Breast epithelium (tissue), 4 donors: ENCODE data around the gene NPTX1. TPM values are rescaled to one million over a fixed set of nuclear protein-coding genes. Genes with fewer than 3 reads are reported as not detected.

Experiments used
- DNase-seq, 2 donors: peaks; one replicate each; pipeline ENCODE4 v3.0.0-alpha.2; 2019; ENCODE audit warnings: low spot score in 2 of 2
- H3K27ac ChIP-seq, 2 donors: fragments of 200-600 bp; sonication (generic) in 1 of 2; one replicate each; pipeline ENCODE4 v1.5.1; 2016 to 2019; ENCODE audit warnings: mild to moderate bottlenecking in 1 of 2
- H3K27me3 ChIP-seq, 2 donors: fragments of 200-600 bp; sonication (generic) in 1 of 2; one replicate each; pipeline versions ENCODE4 v1.5.1 to v1.6.0; 2017 to 2019; ENCODE audit warnings: control low read depth in 1 of 2, mild to moderate bottlenecking in 1 of 2
- H3K36me3 ChIP-seq: fragments of 200-600 bp; one replicate; pipeline ENCODE4 v1.5.1; 2019
- H3K4me1 ChIP-seq, 2 donors: fragments of 200-600 bp; sonication (generic); one replicate each; pipeline ENCODE4 v1.5.1; 2016 to 2019; ENCODE audit warnings: control low read depth in 1 of 2
- H3K4me3 ChIP-seq, 3 donors: fragments of 200-600 bp; sonication (generic); 1 replicate in 2 of 3; 2 replicates in 1 of 3; pipeline ENCODE4 v1.5.1; 2016 to 2019; ENCODE audit warnings: mild to moderate bottlenecking in 3 of 3, moderate library complexity in 2 of 3
- H3K9me3 ChIP-seq, 2 donors: fragments of 200-600 bp; sonication (generic) in 1 of 2; one replicate each; pipeline ENCODE4 v1.5.1; 2016 to 2019; ENCODE audit warnings: control low read depth in 1 of 2
- POLR2A ChIP-seq: fragments of 450-650 bp; IDR thresholded peaks from one replicate; pipeline ENCODE4 v1.6.1; 2016; ENCODE audit warnings: antibody characterized with exemption, mild to moderate bottlenecking, moderate library complexity
- POLR2AphosphoS5 ChIP-seq, 3 donors: sonication (generic); formaldehyde crosslinking; IDR thresholded peaks; one replicate each; pipeline ENCODE4 v1.6.1; 2017; ENCODE audit warnings: antibody characterized with exemption in 3 of 3
- intact Hi-C: fragments of 100-400 bp; cut with DNase I; formaldehyde crosslinking; loops from one replicate; pipeline ENCODE4 v1.15.1; 2023; ENCODE audit warnings: low total_unique reads
- total RNA-seq, 3 donors: library from RNA; depleted of rRNA; stranded (reverse); fragments of >200 nt; gene quantifications; one replicate each; pipeline ENCODE4 v1.1.0, GENCODE V29; 2016
- TF ChIP-seq, protein P1 (sequence below), 3 donors: fragments of 450-650 bp; IDR thresholded peaks; one replicate each; pipeline ENCODE4 v1.5.1; 2016 to 2017; ENCODE audit warnings: antibody characterized with exemption in 3 of 3, mild to moderate bottlenecking in 3 of 3, moderate library complexity in 3 of 3

The NPTX1 gene
- total RNA-seq, 3 donors from 2014 or later: under 0.01 to 0.32 (median 0.29) TPM

DNA sequence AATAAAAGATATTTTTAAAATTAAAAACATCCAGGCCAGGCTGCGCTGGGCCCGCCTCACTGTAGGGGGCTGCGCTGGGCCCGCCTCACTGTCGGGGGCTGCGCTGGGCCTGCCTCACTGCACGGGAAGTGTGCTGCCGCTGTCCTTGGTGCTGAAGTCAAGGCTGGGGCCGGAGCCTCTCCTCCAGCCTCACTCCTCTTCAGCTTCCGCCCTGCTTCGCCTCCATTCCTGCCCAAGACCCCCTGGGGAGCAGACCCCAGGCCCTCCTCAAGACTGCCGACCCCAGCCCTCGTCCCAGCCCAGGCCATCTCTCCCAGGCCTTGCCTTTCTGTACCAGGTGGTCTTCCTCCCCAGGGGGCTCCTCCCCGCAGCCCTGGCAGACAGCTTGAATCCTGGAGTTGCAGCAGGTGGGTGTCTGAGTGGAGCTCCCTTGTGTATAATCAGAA, 35.3 kb downstream of the NPTX1 start:
- no peaks in the 10 kb centered on the region for H3K9me3 ChIP-seq
- TF ChIP-seq POLR2A: no peak
- TF ChIP-seq POLR2AphosphoS5 (IDR thresholded peaks at IDR 0.05): no peak
- TF ChIP-seq, protein P1, sequence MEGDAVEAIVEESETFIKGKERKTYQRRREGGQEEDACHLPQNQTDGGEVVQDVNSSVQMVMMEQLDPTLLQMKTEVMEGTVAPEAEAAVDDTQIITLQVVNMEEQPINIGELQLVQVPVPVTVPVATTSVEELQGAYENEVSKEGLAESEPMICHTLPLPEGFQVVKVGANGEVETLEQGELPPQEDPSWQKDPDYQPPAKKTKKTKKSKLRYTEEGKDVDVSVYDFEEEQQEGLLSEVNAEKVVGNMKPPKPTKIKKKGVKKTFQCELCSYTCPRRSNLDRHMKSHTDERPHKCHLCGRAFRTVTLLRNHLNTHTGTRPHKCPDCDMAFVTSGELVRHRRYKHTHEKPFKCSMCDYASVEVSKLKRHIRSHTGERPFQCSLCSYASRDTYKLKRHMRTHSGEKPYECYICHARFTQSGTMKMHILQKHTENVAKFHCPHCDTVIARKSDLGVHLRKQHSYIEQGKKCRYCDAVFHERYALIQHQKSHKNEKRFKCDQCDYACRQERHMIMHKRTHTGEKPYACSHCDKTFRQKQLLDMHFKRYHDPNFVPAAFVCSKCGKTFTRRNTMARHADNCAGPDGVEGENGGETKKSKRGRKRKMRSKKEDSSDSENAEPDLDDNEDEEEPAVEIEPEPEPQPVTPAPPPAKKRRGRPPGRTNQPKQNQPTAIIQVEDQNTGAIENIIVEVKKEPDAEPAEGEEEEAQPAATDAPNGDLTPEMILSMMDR (IDR thresholded peaks at IDR 0.05): no peak
- intact Hi-C loops: no loop called here
- H3K36me3 ChIP-seq: no peaks in the 10 kb centered on the region
- DNase-seq: no peak
- H3K4me3 ChIP-seq: no peak overlapping the region
- H3K27ac ChIP-seq: no peak overlapping the region
- no peaks in the 10 kb centered on the region for H3K4me1 ChIP-seq
- no peaks in the 10 kb centered on the region for H3K27me3 ChIP-seq

DNA sequence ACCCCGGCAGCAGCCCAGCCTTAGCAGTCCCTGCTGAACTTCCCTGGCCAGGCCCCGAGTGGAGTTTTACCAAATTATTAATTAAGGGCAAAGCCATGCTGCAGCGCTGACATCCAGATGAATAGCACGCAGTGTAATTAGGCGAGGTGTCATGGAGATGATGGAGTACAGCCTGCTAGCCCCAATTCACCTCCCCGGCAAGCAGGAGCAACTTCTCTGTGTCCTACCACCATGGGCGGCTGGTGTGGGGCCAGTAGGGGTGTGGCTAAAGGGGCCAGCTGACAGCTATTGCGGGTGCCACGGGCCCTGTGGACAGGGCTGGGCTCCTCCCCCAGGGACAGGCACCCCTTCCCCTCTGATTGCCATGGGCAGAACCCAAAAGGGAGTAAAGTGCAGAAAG, 36.9 kb downstream of the NPTX1 start:
- Histone ChIP-seq H3K36me3 (no peaks in the 10 kb centered on the region), H3K9me3 (no peaks in the 10 kb centered on the region), H3K4me3 (no peak overlapping the region), H3K27me3 (no peaks in the 10 kb centered on the region), H3K4me1 (no peaks in the 10 kb centered on the region), H3K27ac (no peak overlapping the region)
- TF ChIP-seq POLR2A (no peak), POLR2AphosphoS5 (IDR thresholded peaks at IDR 0.05) (no peak)
- TF ChIP-seq, protein P1 (IDR thresholded peaks at IDR 0.05): no peak
- no peak for DNase-seq
- intact Hi-C loops: loop anchor here (10.0 kb wide), 1 partner anchor 115 kb away; no protein-coding TSS in a partner anchor

DNA sequence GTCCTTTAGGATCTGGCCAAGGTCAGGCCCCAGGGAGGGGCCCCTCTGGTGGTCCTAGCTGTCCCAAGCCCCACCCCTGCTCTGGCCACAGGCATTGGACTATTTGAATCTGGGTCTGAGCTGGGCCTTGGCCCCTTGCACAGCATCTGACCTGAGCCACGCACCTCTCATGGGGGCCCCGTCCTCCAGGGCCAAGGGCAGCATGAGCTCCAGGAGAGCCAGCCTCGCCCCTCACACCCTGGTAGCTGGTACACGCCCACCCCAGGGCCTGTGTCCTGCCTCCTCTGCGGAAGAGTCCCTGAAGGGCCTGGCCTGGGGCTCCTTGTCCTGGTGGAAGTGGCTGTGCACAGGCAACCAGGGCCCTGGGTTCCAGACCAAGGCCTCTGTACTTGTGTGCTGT, 37.6 kb downstream of the NPTX1 start:
- Histone ChIP-seq H3K4me1 (no peaks in the 10 kb centered on the region), H3K9me3 (no peaks in the 10 kb centered on the region), H3K27me3 (no peaks in the 10 kb centered on the region), H3K36me3 (no peaks in the 10 kb centered on the region), H3K4me3 (no peak overlapping the region), H3K27ac (no peak overlapping the region)
- TF ChIP-seq POLR2A: no peak
- TF ChIP-seq, protein P1 (IDR thresholded peaks at IDR 0.05): no peak
- no peak for TF ChIP-seq POLR2AphosphoS5 (IDR thresholded peaks at IDR 0.05)
- intact Hi-C loops: loop anchor here (10.0 kb wide), 1 partner anchor 116 kb away; no protein-coding TSS in a partner anchor
- DNase-seq: no peak

DNA sequence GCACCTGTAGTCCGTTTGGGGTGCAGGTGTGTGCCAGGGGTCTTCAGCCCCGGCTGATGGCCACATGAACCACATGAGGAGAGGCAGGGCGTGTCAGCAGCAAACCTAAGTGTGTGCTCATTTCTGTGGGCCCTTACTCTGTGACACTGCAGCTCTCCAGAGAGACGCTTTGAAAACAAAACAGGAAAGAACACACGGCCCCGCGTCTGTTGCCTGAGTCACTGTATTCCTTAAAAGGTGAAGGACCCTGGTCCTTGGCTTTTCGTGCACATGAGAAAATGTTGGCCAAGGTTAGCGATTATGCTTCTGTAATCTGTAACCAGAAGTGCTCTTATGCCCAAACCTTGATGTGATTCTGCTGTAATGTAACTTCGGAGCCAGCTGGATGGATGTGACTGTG, 38.9 kb downstream of the NPTX1 start:
- H3K4me1 ChIP-seq: no peaks in the 10 kb centered on the region
- no peak overlapping the region for H3K27ac ChIP-seq
- no peaks in the 10 kb centered on the region for H3K27me3 ChIP-seq
- H3K9me3 ChIP-seq: no peaks in the 10 kb centered on the region
- H3K4me3 ChIP-seq: no peak overlapping the region
- no peak for DNase-seq
- intact Hi-C loops: loop anchor here (10.0 kb wide), 1 partner anchor 117 kb away; no protein-coding TSS in a partner anchor
- H3K36me3 ChIP-seq: no peaks in the 10 kb centered on the region
- TF ChIP-seq POLR2A (no peak), POLR2AphosphoS5 (IDR thresholded peaks at IDR 0.05) (no peak)
- TF ChIP-seq, protein P1 (IDR thresholded peaks at IDR 0.05): no peak

DNA sequence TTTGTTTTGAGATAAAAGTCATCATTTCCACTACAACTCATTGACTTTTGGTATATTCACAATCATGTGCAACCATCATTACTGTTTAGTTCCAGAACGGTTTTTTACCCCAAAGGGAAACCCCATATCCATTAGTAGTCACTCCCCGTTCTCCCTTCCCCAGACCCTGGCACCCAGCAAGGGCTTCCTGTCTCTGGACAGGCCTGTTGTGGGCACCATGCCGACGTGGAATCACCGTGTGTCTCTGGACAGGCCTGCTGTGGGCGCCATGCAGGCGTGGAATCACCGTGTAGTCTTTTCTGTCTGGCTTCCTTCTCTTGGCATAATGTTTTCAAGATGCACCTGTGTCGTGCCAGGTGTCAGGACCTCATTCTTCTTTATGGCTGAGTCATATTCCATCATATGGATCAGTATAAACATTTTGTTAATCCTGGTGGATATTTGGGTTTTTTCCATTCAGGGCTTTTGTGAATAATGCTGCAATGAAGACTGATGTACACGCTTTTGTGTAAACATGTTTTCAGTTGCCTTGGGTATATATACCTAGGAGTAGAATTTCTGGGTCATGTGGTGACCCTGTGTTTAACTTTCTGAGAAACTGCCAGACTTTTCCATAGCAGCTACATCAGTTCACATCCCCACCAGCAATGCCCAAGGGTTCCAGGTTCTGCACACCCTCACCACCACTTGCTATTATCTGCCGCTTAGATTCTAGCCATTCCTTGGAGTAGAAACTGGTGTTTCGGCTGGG, 42.3 kb downstream of the NPTX1 start:
- Histone ChIP-seq H3K27ac (no peak overlapping the region), H3K4me1 (no peaks in the 10 kb centered on the region), H3K27me3 (no peaks in the 10 kb centered on the region), H3K4me3 (no peak overlapping the region), H3K36me3 (no peaks in the 10 kb centered on the region), H3K9me3 (no peaks in the 10 kb centered on the region)
- intact Hi-C loops: loop anchor here (10.0 kb wide), 1 partner anchor 121 kb away; no protein-coding TSS in a partner anchor
- no peak for DNase-seq
- TF ChIP-seq POLR2AphosphoS5 (IDR thresholded peaks at IDR 0.05) (no peak), POLR2A (no peak)
- TF ChIP-seq, protein P1 (IDR thresholded peaks at IDR 0.05): no peak
